H1 (cell line): ENCODE data around the gene SLC32A1. TPM values are rescaled to one million over a fixed set of nuclear protein-coding genes. Genes with fewer than 3 reads are reported as not detected.

Experiments
- CBX8 ChIP-seq: fragments of 300-800, 300-1000 bp; sonication (generic); IDR thresholded peaks from 2 replicates; pipeline ENCODE4 v1.7.1; 2016; ENCODE audit warnings: low read depth, low read length, borderline replicate concordance
- EGR1 ChIP-seq: IDR thresholded peaks from 2 replicates; pipeline ENCODE4 v1.6.1; 2011; ENCODE audit warnings: low read depth, low read length, borderline replicate concordance
- GABPA ChIP-seq: IDR thresholded peaks from 2 replicates; pipeline ENCODE4 v1.6.1; 2011; ENCODE audit warnings: mild to moderate bottlenecking, low read length, moderate library complexity, borderline replicate concordance; ENCODE audit not compliant: insufficient read depth
- KDM4A ChIP-seq: IDR thresholded peaks from one replicate; pipeline ENCODE4 v1.7.1; 2012; ENCODE audit warnings: low read depth, mild to moderate bottlenecking, moderate library complexity, low read length, inconsistent platforms; ENCODE audit not compliant: severe bottlenecking
- SAP30 ChIP-seq: fragments of 300-600 bp; sonication (generic); IDR thresholded peaks from 2 replicates; pipeline ENCODE4 v1.7.1; 2012; ENCODE audit warnings: low read length, moderate library complexity, mild to moderate bottlenecking, inconsistent platforms; ENCODE audit not compliant: insufficient read depth, insufficient replicate concordance
- polyA plus RNA-seq, 7 experiments: library from polyadenylated mRNA; depleted of rRNA in 3 of 7; stranded (reverse) in 5 of 7; unstranded in 2 of 7; fragments of >200 nt in 5 of 7; fragments of 200-250 nt in 2 of 7; gene quantifications; 1 replicate in 5 of 7; 2 replicates in 1 of 7; 4 replicates in 1 of 7; pipeline versions ENCODE4 v1.2.1 to v1.2.3, GENCODE V29; 2011 to 2013; ENCODE audit warnings: missing spikeins in 2 of 7, mixed read lengths in 2 of 7
- total RNA-seq: library from RNA; stranded (reverse); fragmentation: NEBNext Ultra II Directional; extraction: Animal tissue kit (Norgen Biotek cat#: 25700); gene quantifications from 2 replicates; pipeline ENCODE4 v1.2.1, GENCODE V29; 2021

SLC32A1 gene
- total and polyA plus RNA-seq, 2 of the 8 experiments (the other 6 are each of a cell fraction or from before 2014, with no cell fraction given), result 0.09 to 0.15 TPM

DNA sequence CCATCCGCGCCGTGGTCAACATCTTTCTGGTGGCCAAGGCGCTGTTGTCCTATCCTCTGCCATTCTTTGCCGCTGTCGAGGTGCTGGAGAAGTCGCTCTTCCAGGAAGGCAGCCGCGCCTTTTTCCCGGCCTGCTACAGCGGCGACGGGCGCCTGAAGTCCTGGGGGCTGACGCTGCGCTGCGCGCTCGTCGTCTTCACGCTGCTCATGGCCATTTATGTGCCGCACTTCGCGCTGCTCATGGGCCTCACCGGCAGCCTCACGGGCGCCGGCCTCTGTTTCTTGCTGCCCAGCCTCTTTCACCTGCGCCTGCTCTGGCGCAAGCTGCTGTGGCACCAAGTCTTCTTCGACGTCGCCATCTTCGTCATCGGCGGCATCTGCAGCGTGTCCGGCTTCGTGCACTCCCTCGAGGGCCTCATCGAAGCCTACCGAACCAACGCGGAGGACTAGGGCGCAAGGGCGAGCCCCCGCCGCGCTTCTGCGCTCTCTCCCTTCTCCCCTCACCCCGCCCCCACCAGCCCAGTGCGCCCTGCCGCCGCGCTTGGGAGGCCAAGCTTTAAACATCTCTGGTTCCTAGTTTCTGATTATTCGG lies 4.0 kb downstream of the SLC32A1 start (continued):
- TF ChIP-seq EGR1 (no peak; the same call in 1 of the 2 replicates), CBX8 (0 out of 2 replicates have a peak, but pooled peaks have one; percentile 34), SAP30 (no peak), KDM4A (peak; percentile 50), GABPA (0 out of 2 replicates have a peak, but pooled peaks have one; percentile 31)
- TF ChIP-seq, all 59 proteins: peak for 11
